ENCODE data around the gene MIPOL1.
"Not testable (repeated sequence)": the region's sequence is repeated elsewhere in the genome, so short reads cannot be mapped to it uniquely, and the experiment has no call there.

Gene MIPOL1

DNA sequence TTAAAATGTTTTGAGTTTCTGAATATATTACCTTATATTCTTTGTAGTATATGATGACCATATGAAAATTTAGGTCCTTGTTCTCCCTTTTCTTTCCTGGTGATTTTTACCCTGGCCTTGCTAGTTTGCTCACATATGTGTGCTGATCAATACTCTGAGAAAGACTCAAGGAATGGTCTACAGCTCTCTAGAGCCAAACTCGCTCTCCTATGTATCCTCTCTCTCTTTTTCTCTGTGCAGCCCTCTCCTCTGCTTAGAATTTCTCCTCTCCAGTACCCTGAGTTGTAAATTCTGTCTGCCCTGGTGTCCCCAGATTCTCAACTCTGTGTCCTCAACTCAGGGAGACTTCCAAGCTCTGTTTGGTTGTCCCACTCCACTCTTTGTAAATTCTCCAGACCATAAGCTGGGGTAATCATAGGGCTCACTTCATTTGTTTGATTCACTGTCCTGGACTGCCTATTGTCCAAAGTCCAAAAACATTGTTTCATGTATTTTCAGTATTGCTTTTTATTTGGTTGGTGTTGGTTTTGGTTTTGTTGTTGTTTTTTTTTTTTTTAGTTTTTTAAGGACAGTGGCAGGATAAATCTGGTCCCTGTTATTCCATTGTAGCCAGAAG is 356.3 kb downstream of the MIPOL1 start:
- DNase-seq = no peak

DNA sequence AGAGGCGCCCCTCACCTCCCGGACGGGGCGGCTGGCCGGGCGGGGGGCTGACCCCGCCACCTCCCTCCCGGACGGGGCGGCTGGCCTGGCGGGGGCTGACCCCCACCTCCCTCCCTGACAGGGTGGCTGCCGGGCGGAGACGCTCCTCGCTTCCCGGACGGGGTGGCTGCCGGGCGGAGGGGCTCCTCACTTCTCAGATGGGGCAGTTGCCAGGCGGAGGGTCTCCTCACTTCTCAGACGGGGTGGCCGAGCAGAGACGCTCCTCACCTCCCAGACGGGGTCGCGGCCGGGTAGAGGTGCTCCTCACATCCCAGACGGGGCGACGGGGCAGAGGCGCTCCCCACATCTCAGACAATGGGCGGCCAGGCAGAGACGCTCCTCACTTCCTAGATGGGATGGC is 357.9 kb downstream of the MIPOL1 start:
- DNase-seq = not testable (repeated sequence)

- DNase-seq = no peak
Measured at GRCh38 chr14:37558740-37559139, 361.0 kb downstream of the MIPOL1 start.

- peak; percentile 27 for DNase-seq
Measured at GRCh38 chr14:37559386-37559785, 361.6 kb downstream of the MIPOL1 start.

DNA sequence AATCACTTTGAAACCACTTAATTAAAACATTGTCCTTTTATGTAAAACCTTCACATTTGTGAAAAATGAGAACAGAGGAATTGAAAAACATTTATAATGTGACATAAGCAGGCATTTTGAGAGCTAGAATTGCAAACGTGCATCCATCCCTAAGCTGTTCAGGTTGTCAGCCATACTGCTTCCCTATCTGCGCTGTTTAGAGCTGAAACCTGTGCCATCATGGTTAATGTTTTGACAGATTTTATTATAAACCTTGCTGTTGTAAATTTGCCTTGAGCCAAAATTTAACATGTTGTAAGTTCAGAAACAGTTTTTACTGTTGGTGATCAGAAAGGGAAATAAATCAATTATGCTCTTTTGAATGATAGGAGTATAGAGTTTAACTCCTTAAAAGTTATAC is 365.5 kb downstream of the MIPOL1 start:
- no peak for DNase-seq

GRCh38 chr14:37565550-37565949 is 367.8 kb downstream of the MIPOL1 start:
- no peak for DNase-seq

DNA sequence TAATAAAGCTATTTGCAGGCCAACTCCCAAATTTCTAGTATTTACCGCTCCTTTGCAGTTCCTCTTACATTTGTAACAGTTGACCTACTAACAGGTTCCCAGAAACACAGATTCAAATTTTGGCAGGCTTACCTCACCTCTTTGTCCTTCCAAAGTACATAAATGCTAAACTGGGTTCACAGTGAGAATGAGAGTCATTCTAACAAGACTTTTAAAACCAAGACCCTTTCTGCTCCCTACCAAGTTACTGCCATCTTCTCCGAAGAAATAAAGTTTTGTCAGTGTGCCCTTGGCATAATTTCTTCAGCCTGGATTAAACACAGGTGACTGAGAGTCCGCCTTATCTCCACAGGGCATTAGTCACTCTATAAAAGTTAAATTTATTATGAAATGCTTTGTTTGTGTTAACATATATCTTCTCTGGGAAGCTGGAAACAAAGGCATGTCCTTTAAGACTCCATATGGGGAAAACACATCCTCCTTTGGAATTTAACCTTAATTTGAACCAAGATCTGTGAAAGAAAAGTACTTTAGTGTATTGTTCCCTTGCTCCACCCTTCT is 369.2 kb downstream of the MIPOL1 start:
- no peak for DNase-seq

- DNase-seq = no peak
Measured at GRCh38 chr14:37569729-37570128, 372.0 kb downstream of the MIPOL1 start.

DNA sequence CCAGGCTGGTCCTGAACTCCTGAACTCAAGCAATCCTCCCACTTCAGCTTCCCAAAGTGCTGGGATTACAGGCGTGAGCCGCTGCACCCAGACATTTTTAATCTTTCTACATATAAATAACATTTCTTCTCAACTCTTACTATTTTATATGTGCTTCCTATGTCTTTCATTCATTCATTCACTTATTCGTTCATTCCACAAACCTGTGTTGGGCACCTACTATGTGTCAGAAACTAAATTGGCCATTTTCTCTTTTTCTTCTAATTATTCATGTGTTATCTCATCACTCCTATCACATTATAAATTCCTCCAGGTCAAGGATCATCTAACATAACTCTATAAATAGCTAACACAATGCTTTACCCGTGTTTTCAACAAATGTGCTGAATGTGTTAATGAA is 373.7 kb downstream of the MIPOL1 start:
- DNase-seq = no peak

- DNase-seq = peak; percentile 39
Measured at GRCh38 chr14:37573356-37573755, 375.6 kb downstream of the MIPOL1 start.

DNA sequence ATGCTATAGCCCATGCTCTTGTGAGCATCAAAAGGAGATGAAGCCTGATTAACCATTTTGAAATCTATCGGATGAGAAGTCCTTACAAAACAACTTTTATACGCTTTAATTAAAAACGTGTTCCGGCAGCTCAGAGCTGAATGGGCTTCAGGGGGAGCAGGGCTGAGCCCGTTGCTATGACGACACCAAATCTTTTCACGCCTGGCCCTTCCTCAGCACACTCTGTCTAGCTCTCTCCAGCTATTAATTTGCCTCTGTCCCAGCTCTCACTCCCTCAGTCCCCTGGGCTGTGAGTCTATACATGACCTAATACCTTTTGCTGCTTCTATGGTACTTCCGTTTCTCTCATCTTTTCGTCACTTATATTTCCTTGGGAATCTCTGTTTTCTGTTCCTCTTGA is 381.5 kb downstream of the MIPOL1 start:
- no peak for DNase-seq

DNA sequence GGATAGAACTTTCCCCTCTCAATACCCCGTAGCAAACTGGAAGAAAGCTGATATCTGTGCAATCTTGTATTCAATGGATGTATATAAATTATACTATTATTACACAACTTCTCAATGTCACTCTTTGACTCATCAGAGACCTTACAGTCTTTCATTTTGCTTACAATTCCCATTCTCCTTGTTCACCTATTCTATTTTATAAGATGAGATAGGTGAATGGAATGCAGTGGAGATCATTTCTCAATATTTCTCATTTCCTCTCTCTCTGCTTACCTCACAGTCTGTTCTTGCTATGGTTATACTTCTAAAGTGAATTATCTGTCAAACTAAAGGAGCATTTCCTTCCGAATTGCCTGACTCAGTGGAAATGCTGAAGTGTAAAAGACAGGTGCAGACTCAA is 382.4 kb downstream of the MIPOL1 start:
- no peak for DNase-seq

- DNase-seq = no peak
Measured at GRCh38 chr14:37583358-37584210, 385.8 kb downstream of the MIPOL1 start.

DNA sequence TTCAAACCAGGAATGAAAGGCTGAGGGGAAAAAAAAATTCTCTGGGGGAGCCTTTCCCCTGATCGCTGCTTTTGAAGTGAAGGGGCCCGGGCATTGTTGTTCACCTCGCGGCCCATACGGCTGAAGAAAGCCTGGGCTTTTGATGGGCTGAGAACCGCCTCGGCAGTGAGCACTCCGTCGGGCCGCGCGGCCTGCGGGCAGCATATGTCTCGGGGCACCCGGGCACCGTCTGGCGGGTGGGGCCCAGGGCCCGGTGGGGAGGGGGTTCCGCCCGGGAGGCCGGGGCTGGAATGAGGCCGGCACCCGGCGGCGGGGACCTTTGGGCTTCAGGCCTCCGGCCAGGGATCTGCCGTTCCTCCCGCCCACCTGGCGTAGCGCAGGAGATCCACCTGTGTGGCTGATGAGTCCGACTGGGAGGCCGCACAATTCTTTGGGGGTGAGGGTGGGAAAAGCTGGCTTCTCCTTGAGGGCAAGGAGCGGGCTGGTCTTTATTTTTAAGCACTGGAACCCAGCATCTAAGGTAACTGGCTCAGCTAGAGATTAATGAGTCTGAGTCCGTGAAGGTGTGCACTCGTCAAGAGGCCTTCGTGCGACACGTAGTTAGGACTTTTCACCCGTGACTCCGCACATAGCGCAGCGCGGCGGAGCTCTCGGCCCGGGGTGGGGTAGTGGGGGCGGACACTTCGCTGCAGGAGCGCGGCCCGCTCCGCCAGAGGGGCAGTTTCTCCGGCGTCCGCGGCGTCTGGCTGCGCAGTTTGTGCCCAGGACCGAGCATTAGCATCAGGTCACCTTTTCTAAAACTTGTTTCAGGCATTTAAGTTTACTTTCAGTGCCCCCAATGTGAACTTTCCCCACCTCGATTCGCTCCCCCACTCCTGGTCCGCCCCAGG is 386.7 kb downstream of the MIPOL1 start:
- DNase-seq = no peak

- no peak for DNase-seq
Measured at GRCh38 chr14:37585101-37585511, 387.4 kb downstream of the MIPOL1 start.

GRCh38 chr14:37585971-37586796 is 388.4 kb downstream of the MIPOL1 start:
- DNase-seq = no peak

GRCh38 chr14:37586797-37587130 is 389.0 kb downstream of the MIPOL1 start:
- no peak for DNase-seq

GRCh38 chr14:37587131-37587803 is 389.5 kb downstream of the MIPOL1 start:
- DNase-seq = no peak

GRCh38 chr14:37587881-37588666 is 390.3 kb downstream of the MIPOL1 start:
- no peak for DNase-seq

DNA sequence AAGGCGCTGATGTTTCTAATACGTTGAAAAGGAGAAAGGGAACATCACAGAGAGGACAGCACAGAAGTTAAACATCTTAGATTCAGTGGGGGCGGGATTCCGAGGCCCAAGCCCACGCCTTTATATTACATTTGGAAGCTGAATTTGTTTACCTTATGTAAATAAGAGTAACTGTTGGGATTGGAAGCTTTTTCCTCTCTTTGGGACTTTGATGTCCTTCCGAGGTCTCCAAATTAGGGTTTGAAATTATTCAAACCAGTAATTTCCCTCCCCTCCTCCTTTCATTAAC is 390.9 kb downstream of the MIPOL1 start:
- no peak for DNase-seq
